OCI-LY1 (cell line): ENCODE measurements around the gene COL26A1.

Experiments
- CTCF ChIP-seq: fragments of 200-600 bp; sonication (generic), shearing (Covaris generic); IDR thresholded peaks from 2 replicates; pipeline ENCODE4 v1.5.1; 2017; ENCODE audit warnings: mild to moderate bottlenecking, antibody characterized with exemption, low read length, moderate library complexity, mixed read lengths
- EZH2 ChIP-seq: fragments of 200-600 bp; sonication (generic), shearing (Covaris generic); IDR thresholded peaks from 2 replicates; pipeline ENCODE4 v1.8.0; 2017; ENCODE audit warnings: borderline replicate concordance, mixed run types, mild to moderate bottlenecking, antibody characterized with exemption, low read length, moderate library complexity, mixed read lengths

- TF ChIP-seq CTCF (no peak), EZH2 (no peak)
Measured at GRCh38 chr7:101419831-101420230, 57.2 kb downstream of the COL26A1 start.
